ENCODE measurements around the gene COL6A5. TPM values are rescaled to one million over a fixed set of nuclear protein-coding genes. Genes with fewer than 3 reads are reported as not detected.

COL6A5 gene
- polyA plus RNA-seq, 1 of the 3 experiments (the other 2 are of a cell fraction), result not detected

DNA sequence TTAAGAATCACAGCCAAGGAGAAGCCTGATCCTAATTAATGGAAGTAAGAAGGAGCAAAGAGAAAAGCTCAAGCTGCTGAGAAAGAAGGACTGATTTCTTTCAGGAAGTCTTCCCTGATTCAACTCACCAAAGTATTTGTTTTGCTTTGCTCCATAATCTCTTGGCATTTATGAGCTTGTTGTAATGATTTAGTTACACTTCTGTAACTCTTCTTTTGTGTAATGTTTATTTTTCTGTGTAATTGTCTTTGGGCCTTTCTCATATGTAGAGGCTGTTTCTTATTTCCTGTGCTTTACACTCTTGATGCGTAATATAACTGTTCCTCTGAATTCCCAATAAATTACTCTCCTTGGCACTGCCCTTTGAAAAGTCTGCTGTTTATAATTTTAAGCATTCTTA, 80.0 kb downstream of the COL6A5 start:
- Histone ChIP-seq H3K27me3 (ENCODE audit: insufficient read depth) (no peaks in the 10 kb centered on the region), H3K4me3 (ENCODE audit: low read depth in 2 of 2, low read length in 1 of 2) (no peak overlapping the region), H3K9me2 (no peaks in the 10 kb centered on the region), H3K9me3 (no peaks in the 10 kb centered on the region), H3K4me2 (no peak overlapping the region), H2AFZ (ENCODE audit: low read depth) (no peak overlapping the region), H3K4me1 (ENCODE audit: control insufficient read depth in 1 of 2, insufficient read depth in 2 of 2, low read depth in 1 of 2, low read length in 1 of 2) (no peaks in the 10 kb centered on the region; a peak in 1 of 4 replicates), H3K79me2 (ENCODE audit: insufficient read depth) (no peaks in the 10 kb centered on the region), H3F3A (replicated peaks; ENCODE audit: insufficient read depth) (no peaks in the 10 kb centered on the region), H3K36me3 (replicated peaks in 1 of 2; ENCODE audit: control insufficient read depth in 1 of 2, insufficient read depth in 2 of 2, low read length in 1 of 2) (no peaks in the 10 kb centered on the region), H4K20me1 (ENCODE audit: insufficient read depth) (no peaks in the 10 kb centered on the region), H3K9ac (no peak overlapping the region), H3K27ac (ENCODE audit: low read depth in 2 of 2, low read length in 1 of 2) (no peak overlapping the region)
- no peak for DNase-seq
- 24% methylated on average over 1 of the region's 1 CpG for WGBS (ENCODE audit: low lambda C conversion rate)
- ChIA-PET POLR2A (no interaction called here), CTCF (no interaction called here)
- TF ChIP-seq NFIC (IDR thresholded peaks at IDR 0.05; ENCODE audit: borderline replicate concordance) (no peak), RCOR1 (IDR thresholded peaks at IDR 0.05; ENCODE audit: low read length) (no peak), TAF1 (IDR thresholded peaks at IDR 0.05; ENCODE audit: borderline replicate concordance, low read depth, low read length) (no peak), FOSL2 (IDR thresholded peaks at IDR 0.05; ENCODE audit: borderline replicate concordance, low read depth) (no peak), SMC3 (IDR thresholded peaks at IDR 0.05; ENCODE audit: low read depth, low read length) (no peak), TEAD4 (IDR thresholded peaks at IDR 0.05; ENCODE audit: borderline replicate concordance, insufficient read depth) (no peak)
- TF ChIP-seq, protein P1, sequence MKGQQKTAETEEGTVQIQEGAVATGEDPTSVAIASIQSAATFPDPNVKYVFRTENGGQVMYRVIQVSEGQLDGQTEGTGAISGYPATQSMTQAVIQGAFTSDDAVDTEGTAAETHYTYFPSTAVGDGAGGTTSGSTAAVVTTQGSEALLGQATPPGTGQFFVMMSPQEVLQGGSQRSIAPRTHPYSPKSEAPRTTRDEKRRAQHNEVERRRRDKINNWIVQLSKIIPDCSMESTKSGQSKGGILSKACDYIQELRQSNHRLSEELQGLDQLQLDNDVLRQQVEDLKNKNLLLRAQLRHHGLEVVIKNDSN (IDR thresholded peaks at IDR 0.05; ENCODE audit: borderline replicate concordance, low read depth), result no peak

DNA sequence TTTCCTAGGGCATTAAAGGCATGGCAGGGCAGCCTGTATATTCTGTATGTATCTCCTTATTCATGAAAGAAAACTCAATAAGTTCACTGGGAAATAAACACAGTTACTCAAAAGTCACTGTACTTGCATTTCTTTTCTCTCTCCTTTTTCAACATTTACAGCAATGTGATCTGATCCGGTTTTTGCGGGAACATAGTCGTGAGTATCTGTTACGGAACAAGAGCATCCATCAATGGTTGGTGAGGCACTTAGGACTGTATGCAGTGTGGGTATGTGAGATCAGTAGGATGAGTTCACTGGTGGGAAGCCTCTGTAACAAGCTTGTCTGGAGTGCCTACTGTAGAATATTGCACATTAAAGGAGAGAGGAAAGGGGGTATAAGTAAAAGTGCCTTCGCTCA, 80.7 kb downstream of the COL6A5 start:
- TF ChIP-seq FOSL2 (IDR thresholded peaks at IDR 0.05; ENCODE audit: borderline replicate concordance, low read depth) (no peak), SIN3A (IDR thresholded peaks at IDR 0.05; ENCODE audit: borderline replicate concordance, low read depth, low read length) (no peak), JUND (IDR thresholded peaks at IDR 0.05) (no peak), FOXJ3 (CRISPR knock-in tag; IDR thresholded peaks at IDR 0.05) (no peak), EP300 (IDR thresholded peaks at IDR 0.05; ENCODE audit: borderline replicate concordance in 1 of 2, low read depth in 1 of 2, low read length in 1 of 2) (no peak), MEF2A (IDR thresholded peaks at IDR 0.05; ENCODE audit: borderline replicate concordance, low read depth) (no peak), RAD21 (IDR thresholded peaks at IDR 0.05; ENCODE audit: low read length) (no peak), CHD2 (IDR thresholded peaks at IDR 0.05; ENCODE audit: low read length, partially characterized antibody) (no peak)
- TF ChIP-seq, protein P2, sequence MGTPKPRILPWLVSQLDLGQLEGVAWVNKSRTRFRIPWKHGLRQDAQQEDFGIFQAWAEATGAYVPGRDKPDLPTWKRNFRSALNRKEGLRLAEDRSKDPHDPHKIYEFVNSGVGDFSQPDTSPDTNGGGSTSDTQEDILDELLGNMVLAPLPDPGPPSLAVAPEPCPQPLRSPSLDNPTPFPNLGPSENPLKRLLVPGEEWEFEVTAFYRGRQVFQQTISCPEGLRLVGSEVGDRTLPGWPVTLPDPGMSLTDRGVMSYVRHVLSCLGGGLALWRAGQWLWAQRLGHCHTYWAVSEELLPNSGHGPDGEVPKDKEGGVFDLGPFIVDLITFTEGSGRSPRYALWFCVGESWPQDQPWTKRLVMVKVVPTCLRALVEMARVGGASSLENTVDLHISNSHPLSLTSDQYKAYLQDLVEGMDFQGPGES (IDR thresholded peaks at IDR 0.05; ENCODE audit: low read depth, low read length), result no peak
- TF ChIP-seq, protein P3, sequence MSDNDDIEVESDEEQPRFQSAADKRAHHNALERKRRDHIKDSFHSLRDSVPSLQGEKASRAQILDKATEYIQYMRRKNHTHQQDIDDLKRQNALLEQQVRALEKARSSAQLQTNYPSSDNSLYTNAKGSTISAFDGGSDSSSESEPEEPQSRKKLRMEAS (IDR thresholded peaks at IDR 0.05; ENCODE audit: low read depth), result no peak
- no peaks in the 10 kb centered on the region for H4K20me1 ChIP-seq (ENCODE audit: insufficient read depth)
- H3F3A ChIP-seq (replicated peaks; ENCODE audit: insufficient read depth), result no peaks in the 10 kb centered on the region
- no peaks in the 10 kb centered on the region; a peak in 1 of 4 replicates for H3K4me1 ChIP-seq (ENCODE audit: control insufficient read depth in 1 of 2, insufficient read depth in 2 of 2, low read depth in 1 of 2, low read length in 1 of 2)
- no peak overlapping the region for H3K9ac ChIP-seq
- H3K79me2 ChIP-seq (ENCODE audit: insufficient read depth), result no peaks in the 10 kb centered on the region
- ChIA-PET CTCF (interaction anchor here (0.7 kb wide), 1 partner anchor 127 kb away, joined by 3 read pairs; no protein-coding TSS in a partner anchor), POLR2A (no interaction called here)
- H3K4me3 ChIP-seq (ENCODE audit: low read depth in 2 of 2, low read length in 1 of 2), result no peak overlapping the region
- H3K36me3 ChIP-seq (replicated peaks in 1 of 2; ENCODE audit: control insufficient read depth in 1 of 2, insufficient read depth in 2 of 2, low read length in 1 of 2), result no peaks in the 10 kb centered on the region
- H3K27ac ChIP-seq (ENCODE audit: low read depth in 2 of 2, low read length in 1 of 2), result no peak overlapping the region
- no peaks in the 10 kb centered on the region for H3K27me3 ChIP-seq (ENCODE audit: insufficient read depth)
- H3K9me2 ChIP-seq, result no peaks in the 10 kb centered on the region
- DNase-seq, result no peak
- H3K4me2 ChIP-seq, result no peak overlapping the region
- H3K9me3 ChIP-seq, result no peaks in the 10 kb centered on the region
- no peak overlapping the region for H2AFZ ChIP-seq (ENCODE audit: low read depth)
- WGBS (ENCODE audit: low lambda C conversion rate), result 62% methylated on average over 5 of the region's 5 CpGs

Data from SK-N-SH (cell line).